Medulla oblongata (tissue), 1 donor: ENCODE measurements around the gene TMEM143.

ENCODE experiments used
- DNase-seq: peaks from one replicate; pipeline ENCODE4 v3.0.0-alpha.2; 2015; ENCODE audit errors: extremely low spot score

The TMEM143 gene

DNA sequence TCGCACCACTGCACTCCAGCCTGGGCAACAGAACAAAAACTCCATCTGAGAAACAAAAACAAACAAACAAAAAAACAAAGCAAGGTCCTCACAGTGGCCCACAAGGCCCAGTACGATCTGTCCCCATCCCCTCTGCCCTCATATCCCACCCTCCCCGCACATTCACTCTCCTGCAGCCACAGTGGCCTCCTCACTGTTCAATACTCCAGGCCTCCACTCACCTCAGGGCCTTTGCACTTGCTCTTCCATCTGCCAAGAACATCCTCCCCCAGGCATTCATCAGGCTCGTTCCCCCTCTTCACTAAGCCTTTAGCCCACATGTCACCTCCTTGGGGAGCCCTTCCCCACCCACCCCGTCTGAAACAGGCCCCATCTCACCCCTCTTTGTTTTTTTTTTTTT, 4.6 kb downstream of the TMEM143 start:
- no peak for DNase-seq

DNA sequence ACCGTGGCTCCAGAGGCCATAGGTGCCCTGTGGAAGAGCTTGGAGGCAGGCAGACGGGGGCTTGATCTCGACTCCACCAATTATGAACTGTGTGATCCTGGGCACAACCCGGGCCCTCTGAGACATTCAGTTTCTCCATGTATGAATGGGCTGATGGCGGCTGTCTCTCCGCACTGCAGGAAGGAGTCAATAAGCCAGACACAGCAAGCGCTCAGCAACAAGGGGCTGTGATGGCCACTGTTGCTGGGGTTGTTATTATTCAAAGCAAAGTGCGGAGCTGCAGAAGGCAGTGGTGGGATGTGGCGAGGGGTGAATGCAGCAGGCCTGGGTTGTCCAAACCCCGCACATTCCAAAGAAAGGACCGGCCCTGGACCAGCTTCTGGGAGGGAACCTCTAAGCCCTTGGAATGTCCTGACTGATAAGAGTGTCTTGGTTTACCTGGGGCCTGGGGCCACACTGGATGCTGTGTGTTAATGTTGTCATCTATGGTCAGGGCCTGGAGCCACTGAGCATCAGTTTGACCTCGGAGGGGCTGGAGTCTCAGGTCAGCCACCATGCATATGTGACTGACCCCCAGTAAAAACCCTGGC, 8.3 kb downstream of the TMEM143 start:
- DNase-seq = no peak

DNA sequence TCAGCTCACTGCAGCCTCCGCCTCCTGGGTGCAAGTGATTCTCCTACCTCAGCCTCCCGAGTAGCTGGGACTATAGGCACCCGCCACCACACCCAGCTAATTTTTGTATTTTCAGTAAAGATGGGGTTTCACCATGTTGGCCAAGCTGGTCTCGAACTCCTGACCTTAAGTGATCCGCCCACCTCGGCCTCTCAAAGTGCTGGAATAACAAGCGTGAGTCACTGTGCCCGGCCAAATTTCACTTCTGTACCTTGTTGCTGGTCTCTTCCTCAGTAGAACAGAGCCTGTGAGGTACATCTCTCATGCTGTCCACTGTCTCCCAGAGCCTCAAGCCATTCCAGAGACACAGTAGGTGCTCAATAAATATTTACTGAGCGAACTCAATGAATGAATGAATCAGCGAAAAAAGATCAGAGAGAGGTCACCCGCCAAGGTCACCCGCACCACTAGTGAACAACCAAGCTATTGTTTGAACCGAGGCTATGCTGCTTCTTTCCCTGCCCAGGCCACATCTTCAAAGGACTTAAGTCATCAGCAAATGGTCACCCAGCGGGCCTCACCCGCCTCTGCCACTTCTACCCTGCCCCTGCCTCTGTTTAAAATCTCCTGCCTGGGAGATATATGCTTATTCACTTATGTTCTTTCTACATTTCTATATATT, 9.3 kb downstream of the TMEM143 start:
- no peak for DNase-seq

DNA sequence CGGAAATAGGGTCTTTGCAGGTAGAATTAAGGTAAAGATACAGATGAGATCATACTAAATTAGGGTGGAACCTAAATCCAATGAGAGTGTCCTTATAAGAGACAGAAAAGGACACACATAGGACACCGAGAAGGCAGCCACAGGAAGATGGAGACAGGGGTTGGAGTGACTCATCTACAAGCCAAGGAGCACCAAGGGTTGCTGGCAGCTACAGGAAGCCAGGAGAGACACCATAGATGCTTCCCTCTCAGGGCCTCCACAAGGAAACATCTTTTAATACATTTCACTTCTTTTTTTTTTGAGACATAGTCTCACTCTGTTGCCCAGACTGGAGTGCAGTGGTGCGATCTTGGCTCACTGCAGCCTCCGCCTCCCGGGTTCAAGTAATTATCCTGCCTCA, 10.1 kb downstream of the TMEM143 start:
- DNase-seq = no peak

DNA sequence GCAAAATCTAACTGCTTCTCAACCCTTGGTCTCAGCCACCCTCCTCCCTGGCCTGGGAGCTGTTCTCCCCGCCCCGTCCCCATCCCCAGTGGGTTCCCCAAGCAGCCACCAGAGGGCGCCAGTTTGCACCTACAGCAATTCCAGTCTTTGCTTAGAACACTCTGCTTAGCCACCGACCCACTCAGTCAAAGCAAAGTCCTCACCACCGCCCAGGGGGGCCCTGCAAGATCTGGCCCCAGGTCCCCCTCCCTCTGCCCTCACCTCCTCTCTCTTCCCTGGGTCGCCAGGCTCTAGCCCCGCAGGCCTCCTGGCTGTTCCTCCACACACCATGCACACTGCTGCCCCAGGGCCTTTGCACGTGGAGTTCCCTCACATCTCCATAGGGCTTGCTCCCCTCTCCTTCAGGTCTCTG, 12.4 kb downstream of the TMEM143 start:
- peak; percentile 35 for DNase-seq

DNA sequence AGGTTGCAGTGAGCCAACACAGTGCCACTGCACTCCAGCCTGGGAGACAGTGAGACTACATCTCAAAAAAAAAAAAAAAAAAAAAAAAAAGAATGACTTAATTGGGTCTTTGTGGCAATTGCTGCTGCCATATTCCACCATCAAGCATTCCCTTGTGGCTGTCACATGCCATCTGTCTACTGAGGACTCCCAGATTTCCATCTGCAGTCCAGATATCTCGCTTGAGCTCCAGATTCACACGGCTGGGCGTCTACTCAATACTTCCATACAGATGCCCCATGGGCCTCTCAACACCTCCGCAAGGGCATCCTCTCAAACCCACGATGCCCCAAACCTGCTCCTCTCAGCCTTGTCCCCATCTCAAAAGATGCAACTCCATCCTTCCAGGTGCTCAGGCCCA, 12.9 kb downstream of the TMEM143 start:
- DNase-seq = no peak

DNA sequence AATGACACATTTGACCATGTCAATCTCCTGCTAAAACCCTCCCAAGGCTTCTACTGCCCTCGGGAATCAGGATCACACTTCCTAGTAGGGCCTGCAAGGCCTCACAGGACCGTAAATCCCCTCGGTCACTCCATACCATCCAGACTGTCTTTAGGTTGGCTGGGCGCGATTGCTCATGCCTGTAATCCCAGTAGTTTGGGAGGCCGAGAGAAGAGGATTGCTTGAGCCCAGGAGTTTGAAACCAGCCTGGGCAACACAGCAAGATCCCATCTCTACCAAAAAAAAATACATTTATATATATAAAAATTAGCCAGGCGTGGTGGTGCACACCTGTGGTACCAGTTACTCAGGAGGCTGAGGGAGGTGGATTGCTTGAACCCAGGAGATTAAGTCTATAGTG, 15.0 kb downstream of the TMEM143 start:
- no peak for DNase-seq

DNA sequence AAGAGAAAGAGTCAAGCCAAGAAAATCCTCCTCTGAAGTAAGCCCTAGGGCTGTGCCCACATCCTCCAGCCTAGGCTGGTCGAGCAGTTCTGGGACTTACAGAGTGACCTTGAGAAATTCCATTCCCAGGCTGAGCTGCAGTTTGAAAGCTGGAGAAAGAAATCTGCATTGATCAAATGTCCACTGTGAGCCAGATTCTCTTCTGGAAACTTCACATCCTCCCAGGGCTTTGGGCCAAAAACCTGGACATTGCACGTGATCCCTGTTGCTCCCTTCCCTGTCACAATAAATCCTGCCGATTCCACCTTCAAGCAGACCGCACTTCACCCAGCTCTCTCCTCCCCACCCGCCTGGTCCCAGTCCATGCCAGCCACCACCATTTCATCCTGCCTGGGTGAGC, 15.7 kb downstream of the TMEM143 start:
- DNase-seq = no peak

DNA sequence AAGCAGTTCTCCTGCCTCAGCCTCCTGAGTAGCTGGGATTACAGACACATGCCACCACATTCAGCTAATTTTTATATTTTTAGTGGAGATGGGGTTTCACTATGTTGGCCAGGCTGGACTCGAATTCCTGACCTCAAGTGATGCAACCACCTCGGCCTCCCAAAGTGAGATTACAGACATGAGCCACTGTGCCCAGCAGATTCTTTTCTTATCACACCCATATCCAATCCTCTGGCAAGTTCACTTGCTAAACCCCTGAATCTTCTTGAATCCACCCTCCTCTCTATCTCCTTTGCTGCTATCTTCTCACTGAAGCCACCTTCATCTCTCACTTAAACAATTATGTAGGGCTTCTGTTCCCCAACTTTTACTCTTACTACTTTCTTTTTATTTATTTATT, 17.5 kb downstream of the TMEM143 start:
- no peak for DNase-seq

DNA sequence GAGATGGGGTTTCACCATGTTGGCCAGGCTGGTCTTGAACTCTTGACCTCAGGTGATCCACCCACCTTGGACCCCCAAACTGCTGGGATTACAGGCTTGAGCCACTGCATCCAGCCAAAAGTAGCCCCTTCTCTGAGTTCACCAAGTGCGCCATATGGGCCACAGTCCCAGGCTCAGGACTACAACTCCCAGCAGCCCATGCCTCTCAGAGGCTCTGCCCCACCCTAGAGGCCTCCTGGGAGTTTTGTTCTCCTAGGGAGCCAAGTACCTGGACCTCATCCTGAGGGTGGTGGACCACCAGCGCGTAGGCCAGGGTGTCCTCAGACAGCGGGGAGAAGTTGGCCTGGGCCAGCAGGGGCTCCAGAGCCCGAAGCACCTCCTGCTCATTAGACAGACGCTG, 18.8 kb downstream of the TMEM143 start:
- DNase-seq = no peak

DNA sequence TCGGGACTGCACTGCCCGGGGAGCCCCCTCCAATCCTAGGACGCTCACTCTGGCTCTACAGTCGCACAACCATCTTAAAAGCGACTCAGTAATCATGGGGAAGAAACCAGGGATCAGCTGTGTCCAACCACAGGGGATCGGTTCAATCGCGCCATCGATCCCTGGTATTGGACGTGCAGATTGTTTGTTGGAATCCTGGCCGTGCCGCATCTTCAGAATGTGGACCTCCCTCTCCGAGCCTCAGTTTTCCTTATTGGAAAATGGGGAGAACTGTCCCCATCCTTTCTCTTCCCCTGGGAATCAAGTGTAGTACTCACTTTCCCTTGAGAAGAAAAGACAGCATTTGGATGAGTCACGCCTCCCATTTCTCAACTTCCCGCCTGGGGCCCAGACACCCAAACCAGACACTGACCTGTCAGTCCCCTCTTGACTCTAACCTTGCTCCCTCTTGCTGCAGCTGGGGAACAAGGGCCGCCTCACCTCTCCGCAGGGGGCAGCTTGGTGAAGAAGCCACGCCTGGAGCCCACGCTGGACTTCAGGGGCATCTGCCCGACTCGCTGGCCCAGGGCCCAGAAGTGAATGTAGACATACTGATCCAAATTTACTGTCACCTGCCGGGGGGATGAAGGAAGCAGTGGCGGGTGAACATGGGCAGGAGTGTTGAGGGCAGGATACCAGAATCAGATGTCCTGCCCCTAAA, 20.7 kb downstream of the TMEM143 start:
- no peak for DNase-seq

DNA sequence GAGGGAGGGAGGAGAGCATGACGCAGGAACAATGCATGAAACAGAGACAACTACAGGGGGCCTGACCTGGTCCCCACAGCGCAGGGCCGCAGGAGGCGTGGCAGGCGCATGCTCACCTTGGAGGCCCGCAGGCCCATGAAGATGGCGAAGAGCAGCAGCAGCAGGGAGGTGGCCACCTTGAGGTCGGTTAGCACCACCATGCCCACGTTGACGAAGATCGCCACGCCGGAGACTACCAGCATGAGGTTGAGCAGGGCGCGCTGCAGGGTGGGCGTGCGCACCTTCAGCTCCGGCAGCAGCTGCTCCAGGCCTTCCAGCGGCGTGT, 21.4 kb downstream of the TMEM143 start:
- no peak for DNase-seq

DNA sequence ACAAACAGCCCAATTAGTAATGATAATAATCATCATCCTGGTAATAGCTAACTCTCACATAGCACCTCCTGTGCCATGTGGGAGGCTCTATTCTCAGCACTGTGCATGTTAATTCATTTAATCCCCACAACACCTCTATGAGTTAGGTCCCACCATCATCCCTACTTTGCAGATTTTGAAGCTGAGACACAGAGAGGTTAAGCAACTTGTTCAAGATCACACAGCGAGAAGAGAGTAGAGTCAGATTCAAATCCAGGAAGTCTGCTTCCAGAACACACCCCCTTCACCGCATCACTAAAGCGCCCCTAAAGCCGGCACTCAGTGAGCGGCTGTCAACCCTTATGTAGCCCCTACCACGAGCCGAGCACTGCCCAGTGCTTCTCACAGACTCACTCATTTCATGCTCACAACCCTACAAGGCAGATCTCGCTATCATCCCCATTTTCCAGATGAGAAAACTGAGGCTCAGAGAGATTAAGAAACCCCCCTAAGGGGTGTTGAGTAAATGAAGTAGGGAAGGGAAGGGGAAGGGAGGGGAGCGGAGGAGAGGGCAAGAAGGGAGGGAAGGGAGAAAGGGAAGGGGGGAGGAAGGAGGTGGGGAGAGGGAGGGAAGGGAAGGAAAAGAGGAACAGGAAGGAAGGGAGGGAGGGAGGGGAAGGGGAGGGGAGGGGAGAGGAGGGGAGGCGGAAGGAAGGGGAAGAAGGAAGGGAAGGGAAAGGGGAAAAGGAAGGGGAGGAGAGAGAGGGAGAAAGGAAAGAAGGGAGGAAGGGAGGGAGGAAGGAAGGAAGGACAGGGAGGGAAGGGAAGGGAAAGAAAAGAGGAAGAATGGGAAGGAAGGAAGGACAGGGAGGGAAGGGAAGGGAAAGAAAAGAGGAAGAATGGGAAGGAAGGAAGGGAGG, 22.0 kb downstream of the TMEM143 start:
- no peak for DNase-seq

DNA sequence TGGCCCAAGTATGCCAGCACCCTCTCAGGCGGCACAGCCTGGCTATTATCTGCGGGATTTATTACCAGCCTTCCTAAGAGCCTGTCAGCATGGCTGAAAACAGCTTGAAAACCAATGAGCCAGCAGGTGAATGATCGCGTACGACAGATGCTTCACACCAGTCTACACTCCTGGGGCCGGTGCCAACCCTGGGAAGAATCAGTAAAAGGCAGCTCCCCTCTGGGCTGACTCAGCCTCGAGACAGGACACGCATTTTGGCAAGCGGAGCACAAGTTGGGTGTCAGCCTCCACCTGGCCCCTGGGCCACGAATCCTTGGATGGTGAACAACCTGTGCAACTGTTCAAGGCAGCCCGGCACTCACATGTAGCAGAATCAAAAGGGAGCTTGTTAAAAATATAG, 22.7 kb downstream of the TMEM143 start:
- DNase-seq = peak; percentile 21

DNA sequence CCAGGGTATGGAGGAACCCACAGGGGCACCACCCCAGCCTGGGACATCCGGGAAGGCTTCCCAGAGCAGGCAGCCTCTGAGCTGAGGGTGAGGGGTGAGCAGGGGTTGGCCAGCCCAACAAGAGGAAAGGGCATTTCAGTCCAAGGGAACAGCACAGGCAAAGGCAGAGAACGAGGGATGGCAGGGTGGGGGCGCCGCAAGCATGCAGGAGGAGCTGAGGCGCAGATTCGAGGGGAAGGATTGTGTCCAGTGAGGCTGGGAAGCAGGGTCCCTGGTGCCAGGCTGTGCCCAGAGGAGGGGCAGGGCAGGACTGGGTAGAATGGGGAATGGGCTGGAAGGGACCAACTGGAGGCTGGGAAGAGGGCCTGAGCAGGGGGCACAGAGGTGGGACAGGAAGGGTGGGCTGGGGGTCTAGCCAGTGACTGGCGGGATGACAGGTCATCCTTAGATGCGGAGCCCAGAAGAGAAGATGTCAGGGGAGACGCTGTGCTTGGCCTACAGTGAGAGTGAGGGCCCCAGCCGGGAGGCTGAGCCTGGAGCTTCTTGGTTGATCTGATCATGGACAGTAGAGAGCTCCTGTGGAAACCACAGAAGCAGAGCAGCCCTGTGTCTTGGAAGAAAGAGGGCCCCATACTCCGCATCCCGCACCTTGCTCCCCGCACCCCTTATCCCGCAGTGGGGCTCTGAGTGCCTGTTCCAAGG, 24.8 kb downstream of the TMEM143 start:
- no peak for DNase-seq

DNA sequence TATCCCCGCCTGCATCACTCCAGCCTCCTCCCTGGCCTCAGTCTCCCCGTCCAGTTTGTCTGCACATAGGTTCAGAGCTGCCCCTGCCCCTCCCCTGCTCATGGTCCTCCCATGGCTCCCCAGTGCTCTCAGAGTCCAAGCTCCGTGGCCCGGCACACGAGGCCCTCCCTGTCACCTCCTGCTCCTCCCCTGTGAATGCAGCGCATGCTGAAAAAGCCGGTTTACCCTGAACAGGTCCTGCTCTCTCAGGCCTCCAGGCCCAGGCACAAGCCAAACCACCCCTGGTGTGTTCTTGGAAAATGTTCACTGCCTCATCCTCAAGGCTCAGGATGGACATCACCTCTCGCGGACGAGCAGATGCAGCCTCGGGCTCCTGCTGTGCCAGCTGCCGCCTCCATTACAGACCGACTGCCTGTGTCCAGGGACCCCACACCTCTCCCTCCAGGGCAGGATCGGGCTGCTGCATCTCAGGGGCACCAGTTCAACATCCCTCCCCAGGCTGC, 25.4 kb downstream of the TMEM143 start:
- no peak for DNase-seq

DNA sequence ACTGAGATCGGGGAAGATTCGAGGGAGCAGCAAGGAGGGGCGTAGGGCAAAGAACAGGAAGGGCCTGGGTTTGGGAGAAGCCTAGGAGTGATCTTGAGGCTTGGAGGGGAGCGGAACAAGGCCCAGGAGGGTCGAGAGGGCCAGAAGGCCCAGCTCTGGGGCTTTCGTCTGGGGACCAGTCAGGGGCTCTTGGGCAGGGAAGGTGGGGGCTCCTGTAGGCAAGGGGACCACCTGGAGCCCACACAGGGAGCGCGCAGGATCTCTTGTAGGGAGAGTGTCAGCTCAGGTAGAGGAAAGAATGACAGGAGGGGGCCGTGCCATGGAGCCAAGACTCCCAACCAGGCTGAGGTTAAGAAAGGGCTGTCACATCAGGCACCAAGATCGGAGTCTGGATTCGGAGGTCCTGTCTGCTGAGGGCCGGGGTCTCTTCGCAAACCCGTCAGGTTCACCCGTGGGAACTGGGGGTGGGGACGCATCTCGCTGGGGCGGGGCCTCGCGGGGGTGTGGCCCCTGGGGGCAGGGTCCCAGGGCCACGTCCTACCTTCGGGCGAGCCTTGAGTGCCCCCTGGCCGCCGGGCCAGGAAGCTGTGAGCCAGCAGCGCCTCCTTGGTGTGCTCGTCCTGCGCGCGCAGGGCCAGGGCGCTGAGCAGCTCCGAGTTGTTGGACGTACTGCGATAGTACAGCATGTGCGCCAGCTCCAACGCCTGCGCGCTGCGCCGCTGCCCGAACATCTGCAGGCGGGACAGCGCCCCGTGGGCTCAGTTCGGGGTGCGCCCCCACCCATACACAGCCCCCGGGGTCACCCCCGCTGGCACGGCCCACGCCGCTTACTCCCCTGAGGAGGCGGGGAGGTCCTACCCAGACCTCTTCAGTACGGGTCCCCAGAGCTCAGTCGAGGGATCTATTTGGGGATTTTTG, 30.0 kb downstream of the TMEM143 start:
- DNase-seq = peak; percentile 90

DNA sequence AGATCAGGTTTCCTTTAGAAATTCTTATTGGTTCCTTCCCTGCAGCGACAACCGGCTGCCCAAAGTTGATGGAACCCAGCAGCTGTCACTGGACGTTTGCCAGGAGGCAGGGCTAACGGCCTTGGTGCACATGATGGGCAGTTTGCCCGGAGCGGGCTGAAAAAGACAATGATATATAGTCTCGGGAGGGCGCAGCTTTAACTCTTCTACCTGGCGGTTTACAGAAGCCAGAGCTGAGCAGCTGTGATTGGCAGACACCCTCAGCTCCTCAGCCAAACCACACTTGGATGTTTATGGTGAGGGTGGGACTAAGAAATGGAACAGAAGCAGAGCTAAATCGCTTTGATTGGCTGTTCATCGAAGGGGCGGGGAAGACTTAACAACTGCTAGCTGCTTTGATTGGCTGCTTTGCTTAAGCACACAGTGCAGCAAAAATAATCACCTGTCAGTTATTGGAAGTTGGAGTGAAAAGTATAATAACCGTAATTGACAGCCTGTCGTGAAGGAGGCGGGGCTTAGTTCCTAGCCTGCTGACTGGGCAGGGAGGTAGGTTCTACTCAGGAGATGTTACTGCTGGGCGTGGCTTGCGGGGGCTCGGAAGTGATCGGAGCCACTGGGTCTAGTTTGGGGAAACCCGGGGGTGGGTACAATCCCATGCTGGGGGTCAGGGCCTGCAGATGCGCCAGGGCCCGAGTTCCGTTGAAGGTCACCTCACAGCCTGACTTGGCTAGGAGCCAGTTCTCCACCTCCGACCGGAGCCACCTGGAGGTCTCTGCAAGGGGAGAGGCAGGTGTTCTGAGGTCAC, 30.9 kb downstream of the TMEM143 start:
- peak; percentile 96 for DNase-seq

DNA sequence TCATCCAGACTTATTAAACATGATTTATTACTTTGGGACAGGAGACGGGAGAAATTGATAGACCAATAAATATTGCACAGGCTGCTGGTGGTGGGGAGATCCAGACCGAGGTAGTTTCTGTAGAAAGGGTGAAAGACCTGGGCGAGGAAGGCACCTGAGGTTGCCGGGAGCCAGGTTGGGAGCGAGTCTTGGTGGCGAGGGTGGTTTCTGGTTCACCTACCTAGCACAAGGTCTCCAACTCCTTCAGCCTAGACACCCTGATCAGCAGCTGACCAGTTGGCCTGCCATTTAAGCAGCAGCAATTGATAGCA, 31.4 kb downstream of the TMEM143 start:
- DNase-seq = no peak
